Fibroblast of the aortic adventitia (primary cell): ENCODE results near the gene TSPAN31. TPM values are rescaled to one million over a fixed set of nuclear protein-coding genes. Genes with fewer than 3 reads are reported as not detected.

Experiments
- DNase-seq: peaks from one replicate; pipeline ENCODE4 v3.0.0-alpha.2; 2010; ENCODE audit warnings: low read depth
- H3K4me3 ChIP-seq: 2 replicates; pipeline ENCODE4 v1.5.1; 2011; ENCODE audit warnings: low read depth, mild to moderate bottlenecking, control low read depth, low read length, moderate library complexity
- total RNA-seq: library from RNA; depleted of rRNA; stranded (reverse); fragments of >200 nt; gene quantifications from 2 replicates; pipeline ENCODE4 v1.2.3, GENCODE V29; 2012; ENCODE audit warnings: low replicate concordance
- TF ChIP-seq, protein P1 (sequence below): IDR thresholded peaks from 2 replicates; pipeline ENCODE4 v1.5.1; 2011; ENCODE audit warnings: mild to moderate bottlenecking, low read length, control low read depth, inconsistent platforms; ENCODE audit not compliant: insufficient read depth

TSPAN31 gene
- total RNA-seq, 1 donor, result 43.9 TPM

DNA sequence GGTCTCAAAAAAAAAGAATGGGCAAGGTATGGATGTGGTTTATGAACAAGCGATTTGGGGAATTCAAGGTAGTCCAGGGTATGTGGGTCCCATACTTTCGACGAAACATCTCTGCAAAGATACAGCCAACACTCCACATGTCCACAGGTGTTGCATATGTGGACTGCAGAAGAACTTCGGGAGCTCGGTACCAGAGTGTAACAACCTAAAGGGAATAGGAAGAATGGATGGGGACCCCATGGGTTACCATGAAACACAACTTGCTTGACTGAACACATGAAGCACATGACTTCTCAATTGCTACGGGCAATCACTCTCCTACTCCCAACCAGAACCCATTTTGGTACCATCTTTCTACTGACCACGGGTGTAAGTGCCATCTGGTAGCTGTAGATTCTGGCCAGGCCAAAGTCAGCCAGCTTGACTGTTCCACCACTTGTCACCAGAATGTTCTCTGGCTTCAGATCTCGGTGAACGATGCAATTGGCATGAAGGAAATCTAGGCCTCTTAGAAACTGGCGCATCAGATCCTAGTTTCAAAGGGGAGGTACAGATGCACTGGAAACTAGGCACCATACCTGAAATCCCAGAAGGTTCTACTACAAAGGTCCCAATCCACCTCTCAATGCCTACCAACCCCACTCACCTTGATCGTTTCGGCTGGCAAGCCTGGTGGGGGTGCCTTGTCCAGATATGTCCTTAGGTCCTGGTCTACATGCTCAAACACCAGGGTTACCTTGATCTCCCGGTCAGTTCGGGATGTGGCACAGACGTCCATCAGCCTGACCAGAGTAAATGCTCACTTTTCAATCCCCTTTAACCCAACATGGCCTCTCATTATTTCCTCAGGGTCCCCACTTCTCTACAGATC lies 6.0 kb downstream of the TSPAN31 start:
- H3K4me3 ChIP-seq, result peak overlapping the region; percentile 93
- no peak for DNase-seq
- TF ChIP-seq, protein P1, sequence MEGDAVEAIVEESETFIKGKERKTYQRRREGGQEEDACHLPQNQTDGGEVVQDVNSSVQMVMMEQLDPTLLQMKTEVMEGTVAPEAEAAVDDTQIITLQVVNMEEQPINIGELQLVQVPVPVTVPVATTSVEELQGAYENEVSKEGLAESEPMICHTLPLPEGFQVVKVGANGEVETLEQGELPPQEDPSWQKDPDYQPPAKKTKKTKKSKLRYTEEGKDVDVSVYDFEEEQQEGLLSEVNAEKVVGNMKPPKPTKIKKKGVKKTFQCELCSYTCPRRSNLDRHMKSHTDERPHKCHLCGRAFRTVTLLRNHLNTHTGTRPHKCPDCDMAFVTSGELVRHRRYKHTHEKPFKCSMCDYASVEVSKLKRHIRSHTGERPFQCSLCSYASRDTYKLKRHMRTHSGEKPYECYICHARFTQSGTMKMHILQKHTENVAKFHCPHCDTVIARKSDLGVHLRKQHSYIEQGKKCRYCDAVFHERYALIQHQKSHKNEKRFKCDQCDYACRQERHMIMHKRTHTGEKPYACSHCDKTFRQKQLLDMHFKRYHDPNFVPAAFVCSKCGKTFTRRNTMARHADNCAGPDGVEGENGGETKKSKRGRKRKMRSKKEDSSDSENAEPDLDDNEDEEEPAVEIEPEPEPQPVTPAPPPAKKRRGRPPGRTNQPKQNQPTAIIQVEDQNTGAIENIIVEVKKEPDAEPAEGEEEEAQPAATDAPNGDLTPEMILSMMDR, result no peak

DNA sequence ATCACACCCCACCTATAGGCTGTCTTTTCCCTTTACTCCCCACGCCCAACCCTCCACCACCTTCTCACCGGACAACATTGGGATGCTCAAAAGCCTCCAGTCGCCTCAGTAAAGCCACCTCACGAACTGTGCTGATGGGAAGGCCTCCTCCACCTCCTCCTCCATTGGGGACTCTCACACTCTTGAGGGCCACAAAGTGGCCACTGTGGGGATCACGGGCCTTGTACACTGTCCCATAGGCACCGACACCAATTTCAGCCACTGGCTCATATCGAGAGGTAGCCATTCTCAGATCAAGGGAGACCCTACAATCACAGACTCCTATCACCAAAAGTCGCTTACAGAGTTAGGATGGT lies 6.6 kb downstream of the TSPAN31 start:
- peak overlapping the region; percentile 93 for H3K4me3 ChIP-seq
- TF ChIP-seq, protein P1, result no peak
- DNase-seq, result no peak

DNA sequence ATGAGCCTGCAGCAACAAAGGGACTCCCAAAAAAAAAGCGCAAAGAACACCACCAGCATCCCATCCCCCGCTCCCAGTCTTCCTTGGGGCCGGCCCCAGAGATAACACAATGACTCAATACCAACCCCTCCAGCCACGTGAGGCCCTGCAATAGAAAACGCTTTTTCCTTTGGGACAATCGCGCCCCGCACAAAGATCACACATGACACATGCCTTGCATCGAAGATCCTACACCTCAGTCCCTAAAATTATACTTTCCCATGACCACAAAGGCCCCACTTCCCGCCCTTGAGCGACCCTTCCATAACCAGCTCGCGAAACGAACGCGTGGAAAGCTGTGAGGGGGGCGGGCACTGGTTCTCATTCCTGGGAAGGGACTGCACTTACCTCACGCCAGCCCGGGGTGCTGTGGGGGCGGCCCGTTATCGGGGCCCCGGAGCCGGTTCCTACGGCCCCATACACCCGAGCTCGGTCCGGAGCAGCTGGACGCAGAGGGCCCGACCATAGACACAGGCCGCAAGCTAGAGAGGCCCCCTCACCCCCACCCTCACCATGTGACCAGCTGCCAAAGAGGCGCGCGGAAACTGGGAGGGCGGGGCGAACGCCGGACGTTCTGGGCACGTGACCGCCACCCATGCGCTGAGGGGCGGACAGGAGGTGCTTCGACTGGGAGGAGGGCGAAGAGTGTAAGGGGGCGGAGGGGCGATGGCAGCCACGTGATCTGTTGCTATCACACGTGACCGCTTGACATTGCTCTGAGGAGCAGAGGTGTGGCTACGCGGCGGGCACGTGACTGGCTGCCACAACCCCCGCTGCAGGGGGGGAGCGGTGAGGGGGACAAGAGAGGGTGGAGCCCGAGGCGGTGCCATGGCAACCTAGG lies 7.2 kb downstream of the TSPAN31 start, which contains the start of gene CDK4:
TSS of gene CDK4 (minus strand) at position 523 of the 880 bp plus-strand sequence. CDS start 593 bp downstream, outside the sequence.
- TF ChIP-seq, protein P1, result no peak
- peak within 1 kb of the TSS; percentile 93 for H3K4me3 ChIP-seq
- DNase-seq, result peak; percentile 99

DNA sequence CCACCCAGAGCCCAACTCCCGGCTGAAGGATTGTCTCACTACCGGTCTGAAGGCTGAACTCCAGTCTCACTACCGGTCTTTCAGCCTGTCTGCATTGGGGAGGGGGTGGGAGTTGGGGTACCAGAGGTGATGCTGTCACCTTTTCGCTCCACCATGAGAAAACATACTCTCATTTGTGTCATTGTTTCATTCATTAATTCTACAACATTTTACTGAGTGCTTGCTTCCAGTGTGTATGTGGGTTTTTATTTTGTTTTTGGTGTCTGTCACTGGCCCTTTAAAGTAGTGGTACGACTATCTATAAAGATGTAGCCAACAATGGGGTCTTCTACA lies 7.8 kb downstream of the TSPAN31 start:
- H3K4me3 ChIP-seq, result peak overlapping the region; percentile 48
- TF ChIP-seq, protein P1, result no peak
- DNase-seq, result no peak

DNA sequence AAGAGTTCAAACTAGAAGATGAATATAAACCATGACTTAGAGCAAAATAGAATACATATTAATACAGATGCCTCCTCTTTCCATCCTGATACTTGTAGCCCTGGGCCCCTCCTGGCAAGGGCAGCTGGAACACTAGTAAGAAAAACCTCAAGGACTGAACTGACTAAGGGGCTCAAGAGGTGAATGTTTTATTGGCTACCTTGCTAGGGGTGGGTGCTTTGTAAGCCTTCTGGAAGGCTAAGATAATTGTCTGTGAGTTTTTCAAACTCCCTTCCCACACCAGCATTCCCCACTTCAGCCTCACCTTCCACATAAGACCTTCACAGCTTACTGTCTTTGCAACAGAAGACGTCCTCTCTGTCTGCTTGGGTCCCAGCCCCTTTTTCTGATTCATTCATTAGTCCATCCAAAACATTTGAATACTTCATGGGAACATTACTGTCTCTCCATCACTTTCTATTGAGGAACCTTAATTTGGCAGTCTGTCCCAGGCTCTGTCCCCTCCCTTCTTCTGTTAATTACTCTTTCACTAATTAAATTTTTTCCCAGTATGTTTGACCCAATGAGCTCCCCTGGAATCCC lies 9.0 kb downstream of the TSPAN31 start:
- TF ChIP-seq, protein P1, result no peak
- DNase-seq, result no peak
- H3K4me3 ChIP-seq, result no peak overlapping the region

DNA sequence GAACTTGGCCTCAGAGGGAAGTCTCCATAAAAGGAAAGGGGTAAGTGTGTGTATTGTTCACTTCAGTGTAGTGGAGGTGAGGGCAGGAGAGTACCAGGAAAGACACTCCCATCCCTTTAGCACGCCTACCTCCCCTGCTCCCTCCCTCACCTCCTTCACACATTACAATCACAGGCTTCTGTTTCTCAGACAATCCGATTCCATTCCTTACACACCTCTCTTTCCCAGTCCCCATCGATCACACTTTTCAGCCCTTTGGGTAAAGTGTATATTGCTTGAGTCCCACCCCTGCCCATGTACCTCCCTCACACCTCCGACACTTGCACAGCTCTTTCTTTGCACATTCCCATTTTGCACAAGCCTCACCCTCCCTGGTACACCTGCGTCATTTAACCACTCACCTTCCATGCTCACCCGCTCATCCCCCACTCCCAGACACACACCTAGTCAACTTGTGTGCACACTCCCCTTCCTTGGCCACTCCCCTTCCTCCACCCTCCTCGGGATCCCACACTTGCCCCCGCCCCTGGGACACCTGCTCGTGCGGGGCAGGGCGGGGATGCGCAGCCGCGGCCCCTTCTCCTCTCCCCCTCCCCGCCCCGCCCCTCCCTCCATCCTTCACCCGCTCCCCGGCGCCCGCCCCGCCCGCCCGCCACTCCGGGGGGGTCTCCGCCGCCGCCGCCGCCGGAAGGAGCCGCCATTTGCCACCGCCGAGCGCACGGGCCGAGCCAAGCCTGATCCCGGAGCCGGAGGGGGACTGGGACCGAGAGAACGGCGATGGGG lies 9.8 kb downstream of the TSPAN31 start, which contains the start of gene MARCHF9:
TSS of gene MARCHF9 (plus strand) at position 693 of the 783 bp plus-strand sequence. CDS start 426 bp downstream, outside the sequence.
- DNase-seq, result no peak
- TF ChIP-seq, protein P1, result no peak

More for the DNA sequence above, 9.8 kb downstream of the TSPAN31 start, which contains the start of gene MARCHF9:
- peak within 1 kb of the TSS; percentile 65 for H3K4me3 ChIP-seq
